GM18505 (cell line): ENCODE results near the gene POLR2J3.
A peak's percentile ranks its signal among the peaks of the same experiment; 100 is the strongest.
"Not testable (repeated sequence)": the region's sequence is repeated elsewhere in the genome, so short reads cannot be mapped to it uniquely, and the experiment has no call there.

Source experiments
- ATAC-seq: cut with Tn5 transposase; IDR thresholded peaks from one replicate; pipeline ENCODE4 v1.9.1; 2021; ENCODE audit not compliant: unreplicated experiment

POLR2J3 gene

GRCh38 chr7:102589857-102590256, 17.5 kb upstream of the POLR2J3 start:
- peak; percentile 44 for ATAC-seq

- not testable (repeated sequence) for ATAC-seq
Measured at GRCh38 chr7:102583495-102583894, 11.1 kb upstream of the POLR2J3 start.

- not testable (repeated sequence) for ATAC-seq
Measured at GRCh38 chr7:102581722-102582121, 9.3 kb upstream of the POLR2J3 start.

- not testable (repeated sequence) for ATAC-seq
Measured at GRCh38 chr7:102578486-102578885, 6.1 kb upstream of the POLR2J3 start.

GRCh38 chr7:102577315-102578240, 5.2 kb upstream of the POLR2J3 start:
- not testable (repeated sequence) for ATAC-seq

- not testable (repeated sequence) for ATAC-seq
Measured at GRCh38 chr7:102576363-102576762, 4.0 kb upstream of the POLR2J3 start.

- not testable (repeated sequence) for ATAC-seq
Measured at GRCh38 chr7:102574607-102575006, 2.2 kb upstream of the POLR2J3 start.

- not testable (repeated sequence) for ATAC-seq
Measured at GRCh38 chr7:102568620-102569019, 3.8 kb downstream of the POLR2J3 start.

- ATAC-seq, result not testable (repeated sequence)
Measured at GRCh38 chr7:102550808-102551422, 21.5 kb downstream of the POLR2J3 start, which contains the start of gene SPDYE2. Gene SPDYE2, plus strand, starts transcription at chr7:102551226. Its CDS starts 2,030 bp downstream, at chr7:102553256.

- ATAC-seq, result peak; percentile 65
Measured at GRCh38 chr7:102546353-102546752, 26.0 kb downstream of the POLR2J3 start.

- not testable (repeated sequence) for ATAC-seq
Measured at GRCh38 chr7:102545288-102545687, 27.1 kb downstream of the POLR2J3 start.

- not testable (repeated sequence) for ATAC-seq
Measured at GRCh38 chr7:102544372-102544771, 28.0 kb downstream of the POLR2J3 start.

- ATAC-seq, result not testable (repeated sequence)
Measured at GRCh38 chr7:102543596-102543995, 28.8 kb downstream of the POLR2J3 start, which contains the start of gene UPK3BL2. Gene UPK3BL2, minus strand, starts transcription at chr7:102543696. Its CDS starts 60 bp downstream, at chr7:102543636.

- not testable (repeated sequence) for ATAC-seq
Measured at GRCh38 chr7:102542771-102543170, 29.6 kb downstream of the POLR2J3 start.

- not testable (repeated sequence) for ATAC-seq
Measured at GRCh38 chr7:102542083-102542482, 30.3 kb downstream of the POLR2J3 start.

- not testable (repeated sequence) for ATAC-seq
Measured at GRCh38 chr7:102540604-102541003, 31.8 kb downstream of the POLR2J3 start.

- ATAC-seq, result not testable (repeated sequence)
Measured at GRCh38 chr7:102535062-102535615, 37.2 kb downstream of the POLR2J3 start.

GRCh38 chr7:102532127-102532526, 40.3 kb downstream of the POLR2J3 start:
- not testable (repeated sequence) for ATAC-seq

GRCh38 chr7:102531583-102531982, 40.8 kb downstream of the POLR2J3 start:
- ATAC-seq, result not testable (repeated sequence)

- not testable (repeated sequence) for ATAC-seq
Measured at GRCh38 chr7:102527822-102528793, 44.3 kb downstream of the POLR2J3 start.
